ENCODE data around the gene NCBP1. TPM values are rescaled to one million over a fixed set of nuclear protein-coding genes. Genes with fewer than 3 reads are reported as not detected.
A peak's percentile ranks its signal among the peaks of the same experiment; 100 is the strongest.
"Not testable (repeated sequence)": the region's sequence is repeated elsewhere in the genome, so short reads cannot be mapped to it uniquely, and the experiment has no call there.

NCBP1 gene, protein sequence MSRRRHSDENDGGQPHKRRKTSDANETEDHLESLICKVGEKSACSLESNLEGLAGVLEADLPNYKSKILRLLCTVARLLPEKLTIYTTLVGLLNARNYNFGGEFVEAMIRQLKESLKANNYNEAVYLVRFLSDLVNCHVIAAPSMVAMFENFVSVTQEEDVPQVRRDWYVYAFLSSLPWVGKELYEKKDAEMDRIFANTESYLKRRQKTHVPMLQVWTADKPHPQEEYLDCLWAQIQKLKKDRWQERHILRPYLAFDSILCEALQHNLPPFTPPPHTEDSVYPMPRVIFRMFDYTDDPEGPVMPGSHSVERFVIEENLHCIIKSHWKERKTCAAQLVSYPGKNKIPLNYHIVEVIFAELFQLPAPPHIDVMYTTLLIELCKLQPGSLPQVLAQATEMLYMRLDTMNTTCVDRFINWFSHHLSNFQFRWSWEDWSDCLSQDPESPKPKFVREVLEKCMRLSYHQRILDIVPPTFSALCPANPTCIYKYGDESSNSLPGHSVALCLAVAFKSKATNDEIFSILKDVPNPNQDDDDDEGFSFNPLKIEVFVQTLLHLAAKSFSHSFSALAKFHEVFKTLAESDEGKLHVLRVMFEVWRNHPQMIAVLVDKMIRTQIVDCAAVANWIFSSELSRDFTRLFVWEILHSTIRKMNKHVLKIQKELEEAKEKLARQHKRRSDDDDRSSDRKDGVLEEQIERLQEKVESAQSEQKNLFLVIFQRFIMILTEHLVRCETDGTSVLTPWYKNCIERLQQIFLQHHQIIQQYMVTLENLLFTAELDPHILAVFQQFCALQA
- 10 to 100 TPM; 27.6 to 44.2 (median 38.5) TPM for polyA plus RNA-seq (ENCODE audit: insufficient read length in 10 of 10)
- long read RNA-seq, donor 1, full-length matches to known transcripts: 3 of 3 reads
- long read RNA-seq, donor 1, partial matches to known transcripts: 0 of 3 reads
- long read RNA-seq, donor 1, other reads (novel, unspliced or antisense): 0 of 3 reads
- long read RNA-seq, donor 2, full-length matches to known transcripts: 6 of 6 reads
- long read RNA-seq, donor 2, partial matches to known transcripts: 0 of 6 reads
- long read RNA-seq, donor 2, other reads (novel, unspliced or antisense): 0 of 6 reads
- long read RNA-seq, donor 3: 0 reads
- long read RNA-seq, donor 4, full-length matches to known transcripts: 4 of 4 reads
- long read RNA-seq, donor 4, partial matches to known transcripts: 0 of 4 reads
- long read RNA-seq, donor 4, other reads (novel, unspliced or antisense): 0 of 4 reads
- long read RNA-seq, donor 5, full-length matches to known transcripts: 7 of 49 reads
- long read RNA-seq, donor 5, partial matches to known transcripts: 42 of 49 reads
- long read RNA-seq, donor 5, other reads (novel, unspliced or antisense): 0 of 49 reads
- long read RNA-seq, donor 6, full-length matches to known transcripts: 5 of 29 reads
- long read RNA-seq, donor 6, partial matches to known transcripts: 24 of 29 reads
- long read RNA-seq, donor 6, other reads (novel, unspliced or antisense): 0 of 29 reads
- long read RNA-seq, donor 7, full-length matches to known transcripts: 2 of 22 reads
- long read RNA-seq, donor 7, partial matches to known transcripts: 14 of 22 reads
- long read RNA-seq, donor 7, other reads (novel, unspliced or antisense): 6 of 22 reads
- long read RNA-seq, donor 8, full-length matches to known transcripts: 3 of 15 reads
- long read RNA-seq, donor 8, partial matches to known transcripts: 12 of 15 reads
- long read RNA-seq, donor 8, other reads (novel, unspliced or antisense): 0 of 15 reads
- long read RNA-seq, donor 9: 0 reads

DNA sequence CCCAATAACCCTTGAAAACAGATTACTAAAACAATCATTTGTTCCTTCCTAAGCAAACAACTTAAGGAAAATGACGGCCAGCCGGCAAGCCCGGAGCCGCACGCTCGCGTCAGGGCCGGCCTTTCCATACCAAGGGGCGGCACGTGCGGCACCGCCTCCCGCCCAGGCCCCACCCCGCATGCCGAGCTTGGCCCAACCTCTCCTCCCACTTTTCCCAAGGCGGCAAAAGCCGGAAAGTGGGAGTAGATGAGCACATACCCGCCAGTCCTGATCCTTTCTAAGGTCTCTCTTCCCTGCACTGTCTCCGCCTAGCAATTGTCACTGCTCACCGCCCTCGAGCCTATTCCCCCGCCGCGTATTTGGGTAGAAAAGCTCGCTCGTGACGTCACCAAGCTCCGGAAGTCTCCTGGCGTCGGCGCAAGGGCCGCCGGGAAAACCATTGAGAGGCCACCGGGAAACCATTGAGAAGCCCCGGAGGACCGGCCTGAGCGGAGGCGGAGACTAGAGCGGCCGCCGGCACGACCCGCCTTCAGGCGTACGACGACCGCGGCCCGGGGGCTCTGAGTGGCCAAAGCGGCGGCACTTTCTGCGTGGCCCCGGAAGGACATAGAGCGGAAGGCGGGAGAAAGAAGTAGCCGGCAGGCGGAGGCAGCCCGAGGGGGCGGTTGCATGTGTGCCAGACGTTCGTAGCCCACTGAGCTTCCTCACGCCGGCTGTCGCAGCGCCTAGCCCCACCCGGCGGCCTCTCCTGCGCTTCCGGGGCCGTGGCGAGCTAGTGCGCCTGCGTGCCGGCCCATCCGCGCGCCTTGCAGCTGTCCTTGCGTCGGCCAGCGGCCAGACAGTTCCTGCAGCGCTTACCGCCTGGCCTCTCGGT, at the start of gene NCBP1, which contains the start of gene TSTD2:
TSS of gene NCBP1 (plus strand) at position 837 of the 874 bp plus-strand sequence. CDS start 61 bp downstream, outside the sequence.
TSS of gene TSTD2 (minus strand) at position 384 of the 874 bp plus-strand sequence. CDS start 5,806 bp downstream, outside the sequence.
- peak; percentile 98 to 99 (median 98) for DNase-seq

DNA sequence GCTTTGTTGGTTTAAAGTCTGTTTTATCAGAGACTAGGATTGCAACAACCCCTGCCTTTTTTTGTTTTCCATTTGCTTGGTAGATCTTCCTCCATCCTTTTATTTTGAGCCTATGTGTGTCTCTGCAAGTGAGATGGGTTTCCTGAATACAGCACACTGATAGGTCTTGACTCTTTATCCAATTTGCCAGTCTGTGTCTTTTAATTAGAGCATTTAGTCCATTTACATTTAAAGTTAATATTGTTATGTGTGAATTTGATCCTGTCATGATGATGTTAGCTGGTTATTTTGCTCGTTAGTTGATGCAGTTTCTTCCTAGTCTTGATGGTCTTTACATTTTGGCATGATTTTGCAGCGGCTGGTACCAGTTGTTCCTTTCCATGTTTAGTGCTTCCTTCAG, 48.8 kb upstream of the NCBP1 start:
- DNase-seq: not testable (repeated sequence)

DNA sequence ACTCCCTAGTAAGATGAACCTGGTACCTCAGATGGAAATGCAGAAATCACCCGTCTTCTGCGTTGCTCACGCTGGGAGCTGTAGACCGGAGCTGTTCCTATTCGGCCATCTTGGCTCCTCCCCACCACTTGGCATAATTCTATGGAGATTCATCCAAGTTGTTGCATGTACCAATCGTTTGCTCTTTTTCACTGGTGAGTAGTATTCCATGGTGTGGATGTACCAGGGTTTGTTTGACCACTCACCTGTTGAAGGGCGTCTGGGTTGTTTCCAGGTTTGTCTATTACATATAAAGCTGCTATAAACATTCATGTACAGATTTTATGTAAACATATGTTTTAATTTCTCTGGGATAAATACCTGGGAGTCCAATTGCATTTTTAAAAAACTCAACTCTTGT, 46.7 kb upstream of the NCBP1 start:
- DNase-seq: not testable (repeated sequence)

DNA sequence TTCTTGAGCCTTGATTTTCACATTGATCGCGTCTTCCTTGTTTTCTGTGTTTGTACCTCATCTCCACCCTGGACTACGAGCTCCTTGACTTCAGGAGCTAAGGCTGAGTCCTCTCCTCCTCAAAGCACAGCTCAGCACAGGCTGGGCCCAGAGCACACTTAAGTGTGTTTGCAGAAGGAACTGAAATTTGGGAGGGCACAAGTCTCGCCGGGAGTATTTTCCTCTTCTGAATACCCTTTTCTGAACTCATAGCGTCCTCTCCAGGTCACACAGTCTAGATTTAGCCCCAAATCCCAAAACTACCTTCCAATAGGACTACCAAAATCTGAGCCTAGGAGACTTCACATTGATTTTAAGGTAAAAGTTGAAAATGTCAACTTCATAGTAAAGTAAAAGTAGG, 42.1 kb upstream of the NCBP1 start:
- no peak for DNase-seq

DNA sequence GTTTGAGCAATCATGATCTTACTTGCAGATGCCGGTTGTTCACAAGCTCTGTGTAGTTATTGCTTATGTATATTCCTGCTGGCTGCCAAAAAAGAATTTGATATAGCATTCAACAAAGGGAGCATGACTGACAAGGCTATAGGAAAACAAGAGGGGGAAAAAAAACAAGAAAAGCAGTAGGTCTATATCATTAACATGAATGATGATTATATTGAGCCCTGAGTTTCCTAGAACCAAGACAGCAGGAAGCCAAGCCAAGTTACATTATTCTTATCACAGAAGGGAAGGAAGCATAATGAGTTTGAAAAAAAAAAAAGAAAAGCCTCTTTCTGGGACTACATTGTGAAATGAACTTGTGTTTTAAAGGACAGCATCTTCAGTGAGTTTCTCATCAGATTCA, 41.5 kb upstream of the NCBP1 start:
- DNase-seq: no peak

DNA sequence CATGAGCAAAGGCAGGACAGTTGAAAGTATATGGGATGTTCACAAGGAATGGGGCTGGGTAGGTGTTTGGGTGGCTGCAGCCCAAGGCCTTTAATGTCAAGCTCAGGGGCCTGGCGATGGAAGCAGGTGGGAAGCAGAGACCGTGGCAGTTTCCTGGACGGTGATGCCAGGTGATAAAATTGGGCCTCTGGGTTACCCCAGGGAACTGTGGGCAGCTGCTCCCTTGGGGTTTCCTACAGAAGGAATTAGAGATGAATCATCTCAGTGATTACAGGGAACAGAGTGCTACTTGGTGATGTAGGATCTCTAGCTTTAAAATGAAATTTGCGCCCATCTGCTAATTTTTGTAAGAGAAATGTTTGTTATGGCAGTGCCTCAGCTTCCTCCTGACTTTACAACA, 39.7 kb upstream of the NCBP1 start:
- no peak for DNase-seq

DNA sequence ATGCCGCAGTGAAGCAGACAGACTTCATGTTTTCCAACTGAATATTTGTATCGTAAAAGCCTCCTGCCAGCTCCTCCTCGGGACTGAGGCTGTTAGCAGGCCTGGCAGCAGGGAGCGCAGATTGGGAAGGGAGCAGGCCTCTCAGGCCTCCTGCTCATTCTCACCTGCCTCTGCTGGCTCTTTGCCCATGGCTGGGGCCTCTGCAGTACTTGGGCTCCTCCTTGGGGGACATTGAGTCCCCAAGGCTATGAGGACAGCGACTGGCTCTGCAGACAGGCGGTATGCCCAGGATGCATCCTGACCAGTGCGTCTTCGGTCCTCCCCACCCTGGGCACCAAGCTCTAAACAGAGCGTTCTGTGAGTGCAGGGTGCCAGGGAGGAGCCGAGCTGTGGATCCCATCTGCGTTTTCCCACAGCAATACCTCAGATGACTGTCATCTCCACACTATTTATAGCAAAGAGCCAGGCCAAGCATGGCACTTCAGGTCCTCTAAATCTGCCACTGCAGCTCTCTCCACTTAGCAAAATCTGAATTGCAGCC, 39.2 kb upstream of the NCBP1 start:
- peak in 2 of 3 donors; percentile 24 to 30 for DNase-seq

DNA sequence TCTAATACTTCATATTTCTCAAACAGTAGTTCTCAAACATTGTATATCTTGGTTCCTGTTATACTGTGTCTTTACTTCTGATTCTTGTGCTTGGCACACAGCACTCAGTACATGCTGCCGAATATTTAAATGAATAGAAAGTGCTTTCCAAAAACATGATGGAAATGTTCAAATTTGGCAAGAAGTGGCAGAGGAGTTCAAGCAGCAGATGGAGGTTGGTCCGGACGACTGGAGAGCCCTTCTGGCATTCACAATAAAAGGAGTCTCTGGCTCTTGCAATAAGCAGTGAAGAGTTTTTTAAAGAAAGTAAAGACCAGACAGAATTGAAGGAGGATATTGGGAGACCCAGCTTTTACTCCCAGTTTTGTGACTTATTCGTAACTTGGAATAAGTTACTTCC, 36.7 kb upstream of the NCBP1 start:
- no peak for DNase-seq

DNA sequence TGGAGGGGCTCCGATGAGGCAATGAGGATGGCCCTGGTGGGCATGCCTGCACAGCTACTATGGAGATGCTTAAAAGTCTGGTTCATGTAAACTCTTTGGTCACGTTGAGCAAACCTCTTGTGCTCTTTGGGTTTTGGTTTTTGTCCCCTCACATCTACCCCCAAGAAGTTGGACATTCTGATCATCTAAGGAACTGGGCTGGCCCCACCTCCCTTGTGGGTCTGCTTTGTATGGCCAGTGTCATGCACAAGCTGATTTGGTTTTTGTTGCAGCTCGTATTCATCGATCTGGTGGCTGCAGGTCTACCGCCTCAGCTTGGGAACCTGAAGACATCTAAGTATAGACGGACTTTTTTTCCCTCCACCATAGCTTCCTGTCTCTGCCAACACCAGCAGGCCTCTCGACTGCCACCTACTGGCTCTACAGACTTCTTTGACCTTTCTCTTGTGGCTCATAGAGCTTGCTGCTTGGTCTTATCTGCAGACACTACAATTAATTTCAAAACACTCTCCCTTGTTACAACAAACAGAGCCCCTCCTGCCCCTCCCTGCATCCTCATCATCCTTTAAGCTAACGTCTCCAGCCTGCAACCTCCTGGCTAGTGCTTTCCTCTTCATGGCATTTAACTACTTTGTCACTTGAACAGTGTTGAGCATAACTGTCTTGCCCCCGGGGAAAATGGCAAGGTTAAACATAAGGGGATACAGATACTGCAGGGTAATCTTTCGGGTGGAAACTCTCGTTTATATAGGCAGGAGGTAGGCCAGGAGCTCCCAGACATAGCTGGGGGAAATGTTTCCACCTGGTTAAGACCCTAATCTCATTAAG, 34.9 kb upstream of the NCBP1 start:
- peak; percentile 66 to 82 (median 73) for DNase-seq

DNA sequence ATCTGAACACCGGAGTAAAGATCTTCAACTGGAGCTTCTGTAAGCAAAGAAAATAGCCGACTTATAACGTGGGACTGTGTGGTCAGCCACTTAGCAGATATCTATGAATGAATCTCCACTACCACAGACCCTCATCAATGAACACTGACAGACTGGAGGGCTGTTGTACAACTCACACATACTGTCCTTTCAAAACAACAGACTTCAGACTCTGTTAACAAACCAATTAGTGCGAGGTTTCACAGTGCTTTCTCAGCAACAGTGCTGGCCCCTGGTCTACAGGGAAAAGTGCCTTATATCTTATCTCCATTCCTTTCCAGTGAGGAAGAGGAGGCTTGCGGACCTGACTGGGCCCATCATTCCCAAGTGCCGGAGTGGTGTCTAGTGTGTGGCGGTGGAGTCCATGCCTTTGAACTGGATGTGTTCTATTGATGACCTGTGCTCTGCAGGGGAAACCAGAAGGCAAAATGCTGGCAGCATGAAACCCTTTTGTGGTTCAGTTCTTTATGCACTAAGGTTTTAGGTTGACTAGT, 34.2 kb upstream of the NCBP1 start:
- no peak for DNase-seq

DNA sequence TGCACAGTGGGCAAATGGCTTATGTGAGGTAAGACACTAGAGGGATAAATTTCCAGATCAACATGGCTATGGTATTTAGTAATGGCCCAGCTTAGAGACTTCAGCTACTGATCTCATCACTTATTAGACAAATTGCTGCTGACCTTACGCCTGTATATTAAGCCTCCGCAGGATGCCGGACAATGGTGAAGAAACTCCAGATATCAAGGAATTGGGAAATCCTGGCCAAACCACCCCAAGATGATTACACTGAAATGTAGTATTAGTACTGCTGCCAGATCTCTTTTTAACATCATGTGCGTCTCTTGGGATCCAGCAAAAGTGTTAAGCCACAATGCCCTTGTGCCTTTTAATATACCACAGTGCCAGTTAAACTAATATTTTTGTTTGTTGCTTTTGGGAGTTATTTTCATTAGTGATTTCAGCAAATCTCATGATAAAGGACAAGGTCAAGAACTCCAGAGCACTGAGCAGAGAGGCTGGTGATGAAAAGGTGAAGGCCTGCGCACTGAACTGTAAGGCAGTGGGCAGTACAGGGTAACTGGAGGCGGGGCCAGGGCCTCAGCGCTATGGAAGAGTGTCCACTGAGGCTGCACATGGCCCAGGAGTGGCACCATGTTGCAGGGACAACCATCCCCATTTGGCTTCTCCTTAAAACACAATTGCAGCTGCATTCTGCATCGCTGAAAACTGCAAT, 32.9 kb upstream of the NCBP1 start:
- no peak for DNase-seq

DNA sequence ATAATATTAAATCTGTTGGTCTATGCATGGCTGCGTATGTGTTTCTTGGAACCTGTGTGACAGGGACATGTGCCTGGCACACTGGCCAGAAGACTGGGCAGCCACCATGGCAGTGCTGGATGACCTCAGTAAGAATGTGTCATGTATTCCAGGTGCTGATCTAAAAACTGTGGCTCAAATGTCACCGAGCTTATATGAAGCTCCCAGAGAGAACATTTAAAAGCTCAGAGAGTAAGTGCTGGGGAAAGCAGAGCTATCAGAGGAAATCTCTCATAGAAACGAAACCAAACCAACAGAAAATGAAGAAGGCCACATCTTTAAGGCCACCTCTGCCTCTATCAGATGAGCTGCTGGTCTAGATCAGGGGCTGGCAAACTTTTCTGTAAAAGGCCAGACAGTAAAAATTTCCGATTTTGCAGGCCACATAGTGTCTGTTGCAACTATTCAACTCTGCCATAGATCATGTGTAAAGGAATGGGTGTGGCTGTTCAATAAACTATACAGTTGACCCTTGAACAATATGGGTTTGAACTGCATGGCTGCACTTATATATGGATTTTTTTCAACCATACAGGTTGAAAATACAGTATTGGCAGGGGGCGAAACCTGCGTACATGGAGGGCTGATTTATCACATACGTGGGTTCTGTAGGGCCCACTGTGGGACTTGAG, 32.3 kb upstream of the NCBP1 start:
- DNase-seq: peak in 1 of 3 donors; percentile 25

DNA sequence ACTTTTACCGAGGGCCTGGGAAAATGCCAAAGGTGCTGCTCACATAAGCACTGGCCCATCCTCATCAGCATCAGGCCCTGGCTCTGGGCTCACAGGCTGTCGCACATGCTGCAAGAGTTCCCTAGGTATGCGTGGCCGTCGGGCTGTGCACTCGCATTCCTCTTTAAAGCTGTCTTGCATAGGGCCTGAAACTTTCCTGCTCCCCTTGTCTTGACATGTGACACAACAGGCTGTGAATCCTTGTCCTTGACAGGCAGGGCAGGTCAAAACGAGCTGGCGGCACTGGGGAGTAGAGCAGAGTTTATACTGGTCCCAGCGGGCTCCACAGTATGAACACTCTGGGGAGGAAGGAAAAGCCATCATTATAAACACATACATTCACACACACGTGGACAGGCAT, 31.2 kb upstream of the NCBP1 start:
- no peak for DNase-seq

DNA sequence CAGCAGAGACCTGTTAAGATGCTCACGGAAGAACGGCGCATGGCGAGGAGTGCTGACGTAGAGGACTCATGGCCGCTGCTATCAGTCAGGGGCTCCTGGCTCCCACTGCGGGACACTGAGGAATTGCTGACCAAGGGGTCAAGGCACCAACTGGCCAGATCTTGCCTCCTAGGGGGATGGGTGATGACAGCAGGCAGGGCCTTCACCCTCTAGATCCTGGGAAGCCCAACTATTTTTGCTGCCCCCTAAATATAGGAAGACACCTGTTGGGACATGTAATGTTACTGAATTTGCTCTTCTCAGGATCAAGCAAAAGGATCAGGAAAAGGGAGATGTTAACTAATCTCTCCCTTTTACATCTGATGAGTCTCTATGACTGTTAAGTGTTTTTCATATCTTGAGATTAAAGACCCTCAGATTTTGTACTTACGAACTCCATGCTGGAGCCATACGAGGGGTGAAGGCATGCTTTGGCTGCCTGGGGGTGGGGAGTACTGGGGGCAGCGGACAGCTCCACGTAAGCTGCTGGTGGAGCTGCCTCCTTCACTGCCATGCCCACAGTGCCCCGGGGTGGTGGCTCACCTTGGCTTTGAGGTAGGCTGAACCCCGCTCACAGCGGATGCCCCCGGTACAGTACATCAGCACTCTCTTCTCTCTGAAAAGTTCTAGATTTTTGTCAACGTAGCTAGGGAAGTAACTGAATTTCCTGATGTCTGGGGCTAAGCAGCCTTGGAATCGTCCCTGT, 28.5 kb upstream of the NCBP1 start:
- peak in 1 of 3 donors; percentile 33 for DNase-seq

DNA sequence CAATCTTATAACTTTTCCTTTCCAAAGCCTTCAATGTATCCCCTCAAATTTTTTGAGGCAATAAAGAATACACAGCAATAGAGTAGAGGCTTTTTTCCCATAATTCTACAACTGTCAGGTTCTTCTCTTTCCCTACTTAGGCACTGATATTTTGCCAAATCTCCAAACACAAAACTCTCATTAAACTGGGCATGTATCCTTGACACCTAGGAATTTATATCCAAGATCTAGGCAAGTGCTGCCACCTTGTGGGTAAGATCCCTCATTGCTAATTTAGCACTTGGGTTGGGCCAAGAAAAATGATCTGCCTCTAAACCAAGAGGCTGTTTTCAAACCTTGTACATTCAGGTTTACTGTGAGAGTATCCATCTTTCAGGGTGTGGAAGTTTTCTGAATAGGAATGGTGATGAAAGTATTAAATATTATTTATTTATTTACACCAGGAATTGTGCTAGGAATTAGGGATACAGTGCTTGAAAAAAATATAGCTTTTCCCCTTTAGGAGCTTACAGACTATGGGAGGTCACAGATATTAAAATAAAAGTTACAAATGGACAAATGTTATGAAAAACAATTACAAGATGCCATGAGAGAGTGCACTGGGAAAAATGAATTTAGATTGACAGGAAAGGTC, 18.1 kb upstream of the NCBP1 start:
- peak; percentile 54 to 70 (median 60) for DNase-seq

Data from muscle of back (tissue), 13 donors.